GM12891 (cell line): Measurements from ENCODE around the gene LRP1.

ENCODE experiments used
- POLR2A ChIP-seq: IDR thresholded peaks from 2 replicates; pipeline ENCODE4 v1.6.1; 2011; ENCODE audit warnings: low read depth, low read length, control low read depth
- POLR2AphosphoS5 ChIP-seq: IDR thresholded peaks from 2 replicates; pipeline ENCODE4 v1.6.1; 2011; ENCODE audit warnings: low read depth, low read length, control low read depth
- TAF1 ChIP-seq: IDR thresholded peaks from 2 replicates; pipeline ENCODE4 v1.6.1; 2011; ENCODE audit warnings: low read depth, low read length, control low read depth

DNA sequence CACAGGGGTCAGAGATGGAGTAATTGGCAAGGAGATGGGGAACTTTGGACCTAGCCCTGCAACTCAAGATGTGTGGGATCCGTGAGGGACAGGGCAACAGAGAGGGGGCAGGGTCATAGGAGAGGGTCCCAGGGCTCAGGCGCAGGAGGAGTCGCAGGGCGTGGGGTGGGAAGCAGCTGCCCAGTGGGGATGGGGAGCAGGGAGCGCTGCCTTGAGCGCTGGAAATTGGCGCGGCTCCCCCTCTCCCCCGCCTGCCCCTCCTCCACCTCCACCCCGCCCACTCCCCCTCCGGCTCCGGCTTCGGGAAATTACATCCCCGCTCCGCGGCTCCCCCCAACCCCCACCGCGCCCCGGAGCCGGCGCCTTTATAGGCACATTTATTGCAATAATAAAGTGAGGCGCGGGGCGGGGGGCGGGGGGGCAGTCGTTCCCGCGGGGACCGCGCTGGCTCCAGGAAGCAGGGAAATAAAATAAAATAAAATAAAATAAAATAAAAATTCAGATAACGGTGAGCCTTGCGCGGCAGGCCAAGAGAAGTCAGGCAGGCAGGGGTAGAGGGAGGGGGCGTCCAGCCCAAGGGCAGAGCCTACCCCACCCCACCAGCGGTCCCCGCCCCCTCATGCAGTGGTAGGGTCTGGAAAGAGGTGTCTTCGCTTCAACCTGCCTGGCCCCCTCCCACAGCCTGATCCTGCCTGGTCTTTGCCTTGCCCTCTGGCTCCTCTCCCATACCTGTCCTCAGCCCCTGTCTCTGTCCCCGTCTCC, 91.9 kb downstream of the LRP1 start:
- TF ChIP-seq POLR2AphosphoS5 (no peak), POLR2A (no peak), TAF1 (no peak)
